K562 (cell line): ENCODE measurements around the gene ACTN1. TPM values are rescaled to one million over a fixed set of nuclear protein-coding genes. Genes with fewer than 3 reads are reported as not detected.

Experiments used
- ATAC-seq: fragments of 200-7000 bp; cut with Tn5 transposase; 3 replicates; pipeline ENCODE4 v1.9.1; 2020; ENCODE audit warnings: moderate library complexity
- BruUV-seq: library from RNA; stranded (reverse); fragments of 400-500 nt; replicated peaks from 2 replicates; lab custom pipeline; 2021; lab: Mats Ljungman, UMichigan
- CTCF ChIA-PET: fragments of 300-600 bp; formaldehyde crosslinking; extraction: SDS; loops from one replicate; lab custom pipeline; 2021; ENCODE audit warnings: low intra/inter-chr PET ratio; lab: Yijun Ruan, JAX
- POLR2A ChIA-PET: fragments of 300-600, 350-650 bp; sonication (Branson Sonifier 250); formaldehyde crosslinking; extraction: SDS; loops from one replicate; lab custom pipeline; 2021; ENCODE audit warnings: antibody characterized with exemption, inconsistent platforms; lab: Yijun Ruan, JAX
- DNase-seq, 4 experiments: peaks; one replicate each; pipeline versions ENCODE4 v3.0.0 to v3.0.0-alpha.2; 2011 to 2018; ENCODE audit warnings: low spot score in 3 of 4, mixed read lengths in 3 of 4; ENCODE audit errors: extremely low read depth in 1 of 4
- FAIRE-seq: peaks from 2 replicates; lab custom pipeline; 2011; peaks lifted over from hg19 to GRCh38; lab: Jason Lieb, UNC
- H2AFZ ChIP-seq: 2 replicates; pipeline ENCODE4 v1.6.0; 2011; ENCODE audit warnings: low read depth, low read length, control low read depth, inconsistent platforms
- H3K27ac ChIP-seq: fragments of 200-600 bp; 3 replicates; pipeline ENCODE4 v1.8.0; 2011; ENCODE audit warnings: low read depth, mild to moderate bottlenecking, control low read depth, inconsistent platforms, low read length, moderate library complexity, mixed read lengths; ENCODE audit errors: extremely low read depth
- H3K27me3 ChIP-seq, 2 experiments: fragments of 300-600 bp in 1 of 2; 2 replicates in 1 of 2; 3 replicates in 1 of 2; pipeline versions ENCODE4 v1.6.0 to v1.8.0; 2011; ENCODE audit warnings: inconsistent platforms in 2 of 2, low read length in 2 of 2, mild to moderate bottlenecking in 1 of 2, mixed read lengths in 1 of 2, moderate library complexity in 1 of 2; ENCODE audit not compliant: control insufficient read depth in 2 of 2, insufficient read depth in 2 of 2
- H3K36me3 ChIP-seq: fragments of 300-600 bp; 3 replicates; pipeline ENCODE4 v1.8.0; 2011; ENCODE audit warnings: mild to moderate bottlenecking, low read length, inconsistent platforms; ENCODE audit not compliant: control insufficient read depth, insufficient read depth
- H3K4me1 ChIP-seq, 2 experiments: fragments of 200-600 bp in 1 of 2; replicated peaks in 1 of 2; 2 replicates in 1 of 2; 3 replicates in 1 of 2; pipeline versions ENCODE4 v1.5.1 to v1.8.0; 2011; ENCODE audit warnings: inconsistent platforms in 2 of 2, low read length in 2 of 2, mild to moderate bottlenecking in 1 of 2, mixed read lengths in 1 of 2, moderate library complexity in 1 of 2; ENCODE audit not compliant: control insufficient read depth in 2 of 2, insufficient read depth in 2 of 2
- H3K4me2 ChIP-seq: 2 replicates; pipeline ENCODE4 v1.6.1; 2011; ENCODE audit warnings: low read length, control low read depth, inconsistent platforms, mixed read lengths; ENCODE audit not compliant: insufficient read depth
- H3K4me3 ChIP-seq: fragments of 200-600 bp; sonication (generic), shearing (Covaris generic); 2 replicates; pipeline ENCODE4 v1.5.1; 2016; ENCODE audit warnings: control low read depth, inconsistent platforms
- H3K79me2 ChIP-seq: fragments of 200-600 bp; 3 replicates; pipeline ENCODE4 v1.8.0; 2011; ENCODE audit warnings: low read length, inconsistent platforms; ENCODE audit not compliant: control insufficient read depth, insufficient read depth
- H3K9ac ChIP-seq, 2 experiments: 2 replicates each; pipeline versions ENCODE4 v1.6.0 to v1.6.1; 2011; ENCODE audit warnings: low read depth in 2 of 2, low read length in 2 of 2, control low read depth in 1 of 2, inconsistent platforms in 1 of 2, mild to moderate bottlenecking in 1 of 2, mixed read lengths in 1 of 2; ENCODE audit not compliant: insufficient read depth in 1 of 2
- H3K9me1 ChIP-seq: one replicate; pipeline ENCODE4 v1.6.0; 2011; ENCODE audit warnings: inconsistent platforms, mild to moderate bottlenecking, low read length, moderate library complexity; ENCODE audit not compliant: control insufficient read depth, insufficient read depth
- H3K9me3 ChIP-seq: replicated peaks from 2 replicates; pipeline ENCODE4 v1.5.1; 2011; ENCODE audit warnings: low read depth, low read length, inconsistent platforms; ENCODE audit not compliant: control insufficient read depth, insufficient read depth
- H4K20me1 ChIP-seq: replicated peaks from 2 replicates; pipeline ENCODE4 v1.6.1; 2011; ENCODE audit warnings: low read length, inconsistent platforms, mixed read lengths; ENCODE audit not compliant: control insufficient read depth, insufficient read depth
- BCL6 ChIP-seq: fragments of 250-450 bp; sonication (Bioruptor Pico); IDR thresholded peaks from 2 replicates; pipeline ENCODE4 v1.4.0; 2020
- HDGF ChIP-seq: fragments of 450-650 bp; IDR thresholded peaks from 2 replicates; pipeline ENCODE4 v1.6.1; 2016
- HEY1 ChIP-seq: fragments of 250-450 bp; sonication (Bioruptor Pico); IDR thresholded peaks from 2 replicates; pipeline ENCODE4 v1.5.0; 2020; ENCODE audit warnings: mild to moderate bottlenecking, moderate library complexity, borderline replicate concordance
- JUN ChIP-seq, 2 experiments: sonication (generic) in 1 of 2; formaldehyde crosslinking in 1 of 2; IDR thresholded peaks; 2 replicates each; pipeline versions ENCODE4 v1.6.1 to v1.8.0; 2012 to 2022; ENCODE audit warnings: borderline replicate concordance in 2 of 2, mild to moderate bottlenecking in 2 of 2, improper control_type of control experiment in 1 of 2, low read depth in 1 of 2, low read length in 1 of 2, missing genetic modification reagents in 1 of 2
- KLF13 ChIP-seq: fragments of 450-650 bp; IDR thresholded peaks from 2 replicates; pipeline ENCODE4 v1.6.1; 2016; ENCODE audit warnings: missing genetic modification characterization, low read depth, mild to moderate bottlenecking, missing compliant biosample characterization, moderate library complexity, borderline replicate concordance
- RB1 ChIP-seq: fragments of 450-650 bp; IDR thresholded peaks from 2 replicates; pipeline ENCODE4 v1.6.1; 2017; ENCODE audit warnings: low read depth, mild to moderate bottlenecking
- SRSF7 ChIP-seq: fragments of 200-400 bp; formaldehyde crosslinking; optimal IDR thresholded peaks from 2 replicates; pipeline ENCODE3; 2017; ENCODE audit warnings: mild to moderate bottlenecking, low read depth, low read length
- TCF7 ChIP-seq: sonication (generic); IDR thresholded peaks from 2 replicates; pipeline ENCODE4 v1.6.1; 2016; ENCODE audit warnings: antibody characterized with exemption, borderline replicate concordance
- XRCC3 ChIP-seq: fragments of 450-650 bp; IDR thresholded peaks from 2 replicates; pipeline ENCODE4 v1.6.1; 2017; ENCODE audit warnings: mild to moderate bottlenecking, moderate library complexity
- ZEB2 ChIP-seq: fragments of 450-650 bp; IDR thresholded peaks from 2 replicates; pipeline ENCODE4 v1.6.1; 2016
- WGBS: fragments of 100-300 bp; shearing (Covaris generic); methylation state at CpG from one replicate; pipeline ENCODE4 v1.1.6; 2016; ENCODE audit warnings: low coverage, mixed read lengths; ENCODE audit not compliant: insufficient coverage; ENCODE audit errors: missing lambda C conversion rate; 5-methylcytosine and 5-hydroxymethylcytosine counted together
- in situ Hi-C: fragments of 300-500 bp; cut with MboI; formaldehyde crosslinking; loops from 4 replicates; pipeline ENCODE4 v1.15.0; 2018; ENCODE audit warnings: inconsistent platforms, mixed read lengths
- intact Hi-C: fragments of 100-400 bp; cut with micrococcal nuclease; formaldehyde crosslinking; loops from 2 replicates; pipeline ENCODE4 v1.14.2; 2022
- polyA plus RNA-seq, 8 experiments: library from polyadenylated mRNA; depleted of rRNA in 4 of 8; stranded (reverse) in 5 of 8; unstranded in 3 of 8; fragments of >200 nt; fragmentation: Nextera tagmentation in 2 of 8; fragmentation: Illumina TruSeq in 1 of 8; extraction: Ambion mirVana in 2 of 8; extraction: Trizol in 1 of 8; gene quantifications; 2 replicates each; pipeline versions ENCODE4 v1.2.1 to v1.2.3, GENCODE V29; 2011 to 2014; ENCODE audit warnings: inconsistent platforms in 1 of 8, missing spikeins in 1 of 8
- total RNA-seq, 7 experiments: library from RNA; depleted of rRNA in 6 of 7; stranded (reverse); fragments of >200 nt in 6 of 7; fragmentation: Illumina TruSeq in 2 of 7; extraction: Trizol in 2 of 7; gene quantifications; 2 replicates each; pipeline versions ENCODE4 v1.2.1 to v1.2.3, GENCODE V29; 2011 to 2021; ENCODE audit warnings: low replicate concordance in 1 of 7
- TF ChIP-seq, protein P1 (sequence below): fragments of 250-450 bp; sonication (Bioruptor Pico); IDR thresholded peaks from 2 replicates; pipeline ENCODE4 v1.8.0; 2021; ENCODE audit warnings: mild to moderate bottlenecking, moderate library complexity
- TF ChIP-seq, protein P2 (sequence below): fragments of 450-650 bp; formaldehyde crosslinking; IDR thresholded peaks from 2 replicates; pipeline ENCODE4 v1.4.0; 2020; ENCODE audit warnings: mild to moderate bottlenecking, moderate library complexity
- TF ChIP-seq, protein P3 (sequence below): fragments of 250-450 bp; sonication (Bioruptor Pico); IDR thresholded peaks from 2 replicates; pipeline ENCODE4 v1.5.0; 2022; ENCODE audit warnings: mild to moderate bottlenecking
- TF ChIP-seq, protein P4 (sequence below), 2 experiments: IDR thresholded peaks; 2 replicates each; pipeline ENCODE4 v1.6.1; 2012; ENCODE audit warnings: improper control_type of control experiment in 2 of 2, low read depth in 2 of 2, low read length in 2 of 2, borderline replicate concordance in 1 of 2

ACTN1 gene
- total and polyA plus RNA-seq, 9 of the 15 experiments (the other 6 are each of a cell fraction or from before 2014, with no cell fraction given) = 2.2 to 67.7 (median 34.5) TPM

DNA sequence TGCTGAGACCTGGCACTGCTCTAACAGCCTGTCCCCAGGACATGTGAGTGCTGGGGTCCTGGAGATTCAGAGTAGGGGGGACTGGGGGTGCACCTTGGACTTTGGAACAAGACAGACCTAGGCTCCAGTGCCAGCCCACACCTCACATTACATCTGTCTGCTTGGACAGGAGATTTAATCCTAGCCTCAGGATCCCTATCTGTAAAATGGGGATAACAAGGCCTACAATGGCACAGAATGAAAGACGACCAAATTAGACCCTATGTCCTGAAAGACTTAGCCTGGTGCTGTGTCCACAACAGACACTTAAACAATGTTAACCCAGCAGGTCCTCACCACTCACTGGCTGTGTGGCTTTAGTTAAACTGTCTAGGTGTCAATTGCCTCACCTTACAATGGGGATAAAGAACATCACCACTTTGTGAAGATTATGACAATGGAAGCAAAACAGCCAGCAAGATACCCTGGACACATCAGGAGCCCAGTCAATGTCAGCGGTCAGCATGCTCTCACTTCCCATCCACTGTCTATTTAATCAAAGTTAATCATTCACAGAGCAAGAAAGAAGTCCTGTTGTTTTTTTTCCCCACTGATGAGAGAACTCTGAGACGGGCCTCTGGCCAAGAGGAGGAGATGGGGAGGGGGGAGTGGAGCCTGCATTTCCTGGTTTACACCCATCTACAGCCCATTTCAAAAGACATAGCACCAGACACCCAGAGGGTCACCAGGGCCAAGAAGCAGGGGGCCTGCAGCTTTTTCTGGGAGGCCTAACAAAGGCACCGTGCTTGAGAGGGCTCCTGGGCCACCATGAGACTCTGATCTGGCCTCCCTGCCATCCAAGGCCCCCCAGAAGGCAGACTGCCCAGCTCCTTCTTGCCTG lies 40.6 kb downstream of the ACTN1 start:
- ChIA-PET CTCF (no interaction called here), POLR2A (interaction anchor here (1.3 kb wide), 1 partner anchor 16 kb away, joined by 3 read pairs; no protein-coding TSS in a partner anchor)
- Histone ChIP-seq H3K4me2 (no peak overlapping the region), H3K4me1 (peaks cover 7 to 15% of the 10 kb centered on the region in 2 experiments; a peak in 4 of 5 replicates), H4K20me1 (peaks cover 45% of the 10 kb centered on the region), H3K9me3 (no peaks in the 10 kb centered on the region), H3K27me3 (no peaks in the 10 kb centered on the region), H3K36me3 (no peaks in the 10 kb centered on the region; the same call in 2 of the 3 replicates), H3K9ac (no peak overlapping the region), H3K9me1 (peaks cover 4% of the 10 kb centered on the region), H3K4me3 (no peak overlapping the region), H3K79me2 (peaks cover 10% of the 10 kb centered on the region), H3K27ac (no peak overlapping the region), H2AFZ (no peak overlapping the region)
- DNase-seq = no peak
- no TSS peak for BruUV-seq
- intact Hi-C loops (no loop called here), in situ Hi-C loops (no loop called here)
- WGBS = 40% methylated on average over 3 of the region's 4 CpGs
- ATAC-seq = no peak
- no peak for FAIRE-seq
- TF ChIP-seq, protein P1, sequence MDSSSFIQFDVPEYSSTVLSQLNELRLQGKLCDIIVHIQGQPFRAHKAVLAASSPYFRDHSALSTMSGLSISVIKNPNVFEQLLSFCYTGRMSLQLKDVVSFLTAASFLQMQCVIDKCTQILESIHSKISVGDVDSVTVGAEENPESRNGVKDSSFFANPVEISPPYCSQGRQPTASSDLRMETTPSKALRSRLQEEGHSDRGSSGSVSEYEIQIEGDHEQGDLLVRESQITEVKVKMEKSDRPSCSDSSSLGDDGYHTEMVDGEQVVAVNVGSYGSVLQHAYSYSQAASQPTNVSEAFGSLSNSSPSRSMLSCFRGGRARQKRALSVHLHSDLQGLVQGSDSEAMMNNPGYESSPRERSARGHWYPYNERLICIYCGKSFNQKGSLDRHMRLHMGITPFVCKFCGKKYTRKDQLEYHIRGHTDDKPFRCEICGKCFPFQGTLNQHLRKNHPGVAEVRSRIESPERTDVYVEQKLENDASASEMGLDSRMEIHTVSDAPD = no peak
- TF ChIP-seq BCL6 (CRISPR knock-in tag) (no peak), KLF13 (no peak), SRSF7 (no peak), TCF7 (no peak), HDGF (no peak), ZEB2 (no peak), RB1 (no peak), XRCC3 (no peak), JUN (IDR thresholded peaks at IDR 0.05; ENCODE audit: borderline replicate concordance, low read depth, low read length) (no peak), JUN (CRISPR knock-in tag; IDR thresholded peaks at IDR 0.05; ENCODE audit: borderline replicate concordance) (no peak), HEY1 (CRISPR knock-in tag) (no peak)
- TF ChIP-seq, protein P2, sequence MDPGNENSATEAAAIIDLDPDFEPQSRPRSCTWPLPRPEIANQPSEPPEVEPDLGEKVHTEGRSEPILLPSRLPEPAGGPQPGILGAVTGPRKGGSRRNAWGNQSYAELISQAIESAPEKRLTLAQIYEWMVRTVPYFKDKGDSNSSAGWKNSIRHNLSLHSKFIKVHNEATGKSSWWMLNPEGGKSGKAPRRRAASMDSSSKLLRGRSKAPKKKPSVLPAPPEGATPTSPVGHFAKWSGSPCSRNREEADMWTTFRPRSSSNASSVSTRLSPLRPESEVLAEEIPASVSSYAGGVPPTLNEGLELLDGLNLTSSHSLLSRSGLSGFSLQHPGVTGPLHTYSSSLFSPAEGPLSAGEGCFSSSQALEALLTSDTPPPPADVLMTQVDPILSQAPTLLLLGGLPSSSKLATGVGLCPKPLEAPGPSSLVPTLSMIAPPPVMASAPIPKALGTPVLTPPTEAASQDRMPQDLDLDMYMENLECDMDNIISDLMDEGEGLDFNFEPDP (CRISPR knock-in tag) = no peak
- TF ChIP-seq, protein P3, sequence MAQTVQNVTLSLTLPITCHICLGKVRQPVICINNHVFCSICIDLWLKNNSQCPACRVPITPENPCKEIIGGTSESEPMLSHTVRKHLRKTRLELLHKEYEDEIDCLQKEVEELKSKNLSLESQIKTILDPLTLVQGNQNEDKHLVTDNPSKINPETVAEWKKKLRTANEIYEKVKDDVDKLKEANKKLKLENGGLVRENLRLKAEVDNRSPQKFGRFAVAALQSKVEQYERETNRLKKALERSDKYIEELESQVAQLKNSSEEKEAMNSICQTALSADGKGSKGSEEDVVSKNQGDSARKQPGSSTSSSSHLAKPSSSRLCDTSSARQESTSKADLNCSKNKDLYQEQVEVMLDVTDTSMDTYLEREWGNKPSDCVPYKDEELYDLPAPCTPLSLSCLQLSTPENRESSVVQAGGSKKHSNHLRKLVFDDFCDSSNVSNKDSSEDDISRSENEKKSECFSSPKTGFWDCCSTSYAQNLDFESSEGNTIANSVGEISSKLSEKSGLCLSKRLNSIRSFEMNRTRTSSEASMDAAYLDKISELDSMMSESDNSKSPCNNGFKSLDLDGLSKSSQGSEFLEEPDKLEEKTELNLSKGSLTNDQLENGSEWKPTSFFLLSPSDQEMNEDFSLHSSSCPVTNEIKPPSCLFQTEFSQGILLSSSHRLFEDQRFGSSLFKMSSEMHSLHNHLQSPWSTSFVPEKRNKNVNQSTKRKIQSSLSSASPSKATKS (CRISPR knock-in tag) = no peak
- TF ChIP-seq, protein P4, sequence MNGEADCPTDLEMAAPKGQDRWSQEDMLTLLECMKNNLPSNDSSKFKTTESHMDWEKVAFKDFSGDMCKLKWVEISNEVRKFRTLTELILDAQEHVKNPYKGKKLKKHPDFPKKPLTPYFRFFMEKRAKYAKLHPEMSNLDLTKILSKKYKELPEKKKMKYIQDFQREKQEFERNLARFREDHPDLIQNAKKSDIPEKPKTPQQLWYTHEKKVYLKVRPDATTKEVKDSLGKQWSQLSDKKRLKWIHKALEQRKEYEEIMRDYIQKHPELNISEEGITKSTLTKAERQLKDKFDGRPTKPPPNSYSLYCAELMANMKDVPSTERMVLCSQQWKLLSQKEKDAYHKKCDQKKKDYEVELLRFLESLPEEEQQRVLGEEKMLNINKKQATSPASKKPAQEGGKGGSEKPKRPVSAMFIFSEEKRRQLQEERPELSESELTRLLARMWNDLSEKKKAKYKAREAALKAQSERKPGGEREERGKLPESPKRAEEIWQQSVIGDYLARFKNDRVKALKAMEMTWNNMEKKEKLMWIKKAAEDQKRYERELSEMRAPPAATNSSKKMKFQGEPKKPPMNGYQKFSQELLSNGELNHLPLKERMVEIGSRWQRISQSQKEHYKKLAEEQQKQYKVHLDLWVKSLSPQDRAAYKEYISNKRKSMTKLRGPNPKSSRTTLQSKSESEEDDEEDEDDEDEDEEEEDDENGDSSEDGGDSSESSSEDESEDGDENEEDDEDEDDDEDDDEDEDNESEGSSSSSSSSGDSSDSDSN (IDR thresholded peaks at IDR 0.05; ENCODE audit: borderline replicate concordance in 1 of 2, low read depth in 2 of 2, low read length in 2 of 2) = no peak
